ENCODE measurements around the gene KLK8.

The KLK8 gene

DNA sequence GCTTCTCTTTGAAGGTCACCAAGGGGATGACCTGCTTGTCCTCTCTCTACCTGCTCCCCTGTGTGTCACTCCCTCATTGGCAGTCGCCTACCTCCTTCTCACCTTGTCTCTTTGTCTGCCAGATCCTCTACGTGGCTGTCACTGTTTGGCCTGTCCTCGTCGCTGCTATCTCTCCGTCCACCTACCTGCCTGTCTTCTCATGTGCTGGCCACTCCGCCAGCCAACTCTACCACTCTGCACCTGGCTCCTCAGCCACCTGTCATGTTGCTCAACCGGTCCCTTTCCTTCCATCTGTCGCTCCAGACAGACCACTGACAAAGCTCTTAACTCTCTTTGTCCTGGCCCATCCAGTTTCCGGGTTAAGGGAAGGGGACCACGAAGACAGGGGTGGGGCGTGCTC, 33.3 kb upstream of the KLK8 start, which contains the start of gene KLK12:
Gene KLK12, minus strand, starts transcription at position 299 of the 400 bp plus-strand sequence. CDS start 381 bp downstream, outside the sequence.
- POLR2A ChIA-PET, result no interaction called here
- no peak within 1 kb of the TSS for H3K4me3 ChIP-seq (ENCODE audit: low read depth, low read length)
- CTCF ChIA-PET, result no interaction called here
- TF ChIP-seq, protein P1, sequence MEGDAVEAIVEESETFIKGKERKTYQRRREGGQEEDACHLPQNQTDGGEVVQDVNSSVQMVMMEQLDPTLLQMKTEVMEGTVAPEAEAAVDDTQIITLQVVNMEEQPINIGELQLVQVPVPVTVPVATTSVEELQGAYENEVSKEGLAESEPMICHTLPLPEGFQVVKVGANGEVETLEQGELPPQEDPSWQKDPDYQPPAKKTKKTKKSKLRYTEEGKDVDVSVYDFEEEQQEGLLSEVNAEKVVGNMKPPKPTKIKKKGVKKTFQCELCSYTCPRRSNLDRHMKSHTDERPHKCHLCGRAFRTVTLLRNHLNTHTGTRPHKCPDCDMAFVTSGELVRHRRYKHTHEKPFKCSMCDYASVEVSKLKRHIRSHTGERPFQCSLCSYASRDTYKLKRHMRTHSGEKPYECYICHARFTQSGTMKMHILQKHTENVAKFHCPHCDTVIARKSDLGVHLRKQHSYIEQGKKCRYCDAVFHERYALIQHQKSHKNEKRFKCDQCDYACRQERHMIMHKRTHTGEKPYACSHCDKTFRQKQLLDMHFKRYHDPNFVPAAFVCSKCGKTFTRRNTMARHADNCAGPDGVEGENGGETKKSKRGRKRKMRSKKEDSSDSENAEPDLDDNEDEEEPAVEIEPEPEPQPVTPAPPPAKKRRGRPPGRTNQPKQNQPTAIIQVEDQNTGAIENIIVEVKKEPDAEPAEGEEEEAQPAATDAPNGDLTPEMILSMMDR (IDR thresholded peaks at IDR 0.05; ENCODE audit: insufficient read depth, low read length, missing control alignments), result no peak
- DNase-seq (ENCODE audit: low read depth, low spot score), result no peak

DNA sequence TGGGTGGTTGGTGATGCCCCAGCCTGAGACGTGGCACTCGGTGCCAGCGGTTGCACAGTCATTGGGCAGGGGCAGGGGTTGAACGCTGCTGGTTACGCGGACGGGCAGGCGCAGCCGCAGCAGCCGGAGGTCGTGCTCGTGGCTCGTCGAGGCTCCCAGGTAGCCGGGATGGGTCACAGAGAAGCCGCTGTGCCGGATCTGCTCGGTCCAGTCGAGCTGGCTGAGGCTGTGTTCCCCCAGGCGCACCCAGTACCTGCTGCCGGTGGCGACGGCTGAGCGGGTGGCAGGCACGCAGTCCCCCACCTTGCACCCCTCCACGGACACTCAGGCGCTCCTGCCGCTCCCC, 30.4 kb upstream of the KLK8 start:
- TF ChIP-seq, protein P1 (IDR thresholded peaks at IDR 0.05; ENCODE audit: insufficient read depth, low read length, missing control alignments), result no peak
- ChIA-PET POLR2A (interaction anchor here (0.6 kb wide), 1 partner anchor 62 kb away, joined by 3 read pairs; no protein-coding TSS in a partner anchor), CTCF (no interaction called here)
- H3K4me3 ChIP-seq (ENCODE audit: low read depth, low read length), result no peak overlapping the region
- DNase-seq (ENCODE audit: low read depth, low spot score), result no peak

DNA sequence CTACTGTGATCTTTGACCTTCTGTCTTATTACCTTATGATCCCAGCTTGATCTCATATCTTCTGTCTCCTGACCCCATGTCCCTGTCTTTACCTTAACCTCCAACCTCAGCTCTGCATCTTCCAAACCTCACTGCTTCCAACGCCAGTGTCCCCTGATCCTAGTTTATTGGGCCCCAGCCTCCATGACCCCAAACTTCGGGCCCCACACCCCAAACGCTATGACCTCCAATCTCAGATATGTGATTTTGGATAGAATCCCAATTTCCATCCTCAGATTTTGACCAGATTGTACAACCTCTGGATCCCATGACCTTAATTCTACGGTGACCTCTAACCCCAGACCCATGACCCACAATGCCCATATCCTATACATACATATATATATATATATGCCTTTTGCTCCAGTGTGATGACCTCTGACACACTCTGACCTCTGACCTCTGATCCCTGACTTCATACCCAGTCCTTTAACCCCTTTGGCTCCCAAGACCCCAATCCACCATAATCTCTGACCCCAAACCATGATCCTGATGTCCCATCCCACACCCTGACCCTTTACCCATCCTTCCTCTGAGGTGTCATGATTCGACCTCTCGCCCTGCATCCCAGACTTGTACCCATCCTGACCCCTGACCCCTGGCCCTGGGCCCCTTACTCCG, 29.9 kb upstream of the KLK8 start:
- ChIA-PET POLR2A (no interaction called here), CTCF (no interaction called here)
- H3K4me3 ChIP-seq (ENCODE audit: low read depth, low read length), result no peak overlapping the region
- TF ChIP-seq, protein P1 (IDR thresholded peaks at IDR 0.05; ENCODE audit: insufficient read depth, low read length, missing control alignments), result no peak
- DNase-seq (ENCODE audit: low read depth, low spot score), result no peak

DNA sequence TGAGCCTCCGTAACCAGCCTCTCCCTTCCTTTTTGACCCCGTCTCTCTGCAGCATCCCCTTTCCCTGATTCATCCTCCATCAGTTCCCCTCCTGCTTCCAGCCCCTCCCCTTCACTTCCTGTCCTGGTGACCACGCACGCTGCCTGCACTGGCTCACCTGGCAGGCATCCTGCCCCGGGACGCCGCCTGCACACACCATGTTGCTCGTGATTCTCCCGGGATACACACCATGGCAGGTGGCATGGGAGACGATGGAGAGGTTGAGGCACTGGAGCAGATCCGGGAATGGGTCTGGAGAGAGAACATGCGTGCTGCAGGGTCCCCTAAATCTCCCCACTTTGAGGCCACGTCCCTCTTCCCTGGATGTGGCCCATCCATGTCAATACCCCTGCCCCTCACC, 29.2 kb upstream of the KLK8 start:
- POLR2A ChIA-PET, result no interaction called here
- no peak for DNase-seq (ENCODE audit: low read depth, low spot score)
- no peak overlapping the region for H3K4me3 ChIP-seq (ENCODE audit: low read depth, low read length)
- TF ChIP-seq, protein P1 (IDR thresholded peaks at IDR 0.05; ENCODE audit: insufficient read depth, low read length, missing control alignments), result no peak
- CTCF ChIA-PET, result no interaction called here

DNA sequence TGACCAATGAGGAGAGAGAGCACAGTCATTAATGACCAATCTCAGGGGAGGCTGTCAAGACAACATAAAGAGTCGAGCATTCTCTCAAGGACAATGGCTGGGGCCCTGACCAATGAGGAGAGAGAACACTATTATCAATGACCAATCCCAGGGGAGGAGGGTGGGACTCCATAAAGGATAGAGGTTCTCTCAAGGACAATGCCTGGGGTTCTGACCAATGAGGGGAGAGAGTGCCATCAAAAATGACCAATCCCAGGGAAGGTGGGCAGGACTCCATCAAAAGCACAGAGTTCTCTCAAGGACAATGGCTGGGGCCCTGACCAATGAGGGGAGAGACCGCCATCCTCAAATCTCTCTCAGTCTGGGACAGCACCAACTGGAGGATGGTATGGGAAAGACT, 28.3 kb upstream of the KLK8 start:
- DNase-seq (ENCODE audit: low read depth, low spot score), result no peak
- CTCF ChIA-PET, result no interaction called here
- TF ChIP-seq, protein P1 (IDR thresholded peaks at IDR 0.05; ENCODE audit: insufficient read depth, low read length, missing control alignments), result no peak
- POLR2A ChIA-PET, result no interaction called here
- H3K4me3 ChIP-seq (ENCODE audit: low read depth, low read length), result no peak overlapping the region

DNA sequence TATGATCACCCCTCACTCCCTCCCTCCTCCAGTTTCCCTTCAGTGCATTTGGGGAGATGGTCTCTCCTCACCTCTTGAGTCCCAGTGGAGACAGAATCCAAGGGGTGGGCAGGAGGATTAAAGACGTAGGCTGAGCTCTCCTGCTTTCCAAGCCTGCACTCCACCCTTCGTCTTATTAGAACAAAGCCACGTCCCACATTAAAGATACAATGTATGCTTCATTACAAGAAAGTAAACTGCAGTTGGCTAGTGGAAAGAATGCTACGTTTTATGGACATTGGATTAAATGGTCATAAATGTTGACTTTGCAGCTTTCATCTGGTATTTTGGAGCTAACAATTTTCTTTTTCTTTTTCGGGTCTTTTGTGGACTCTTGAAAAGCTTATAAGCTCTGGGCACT, 26.5 kb upstream of the KLK8 start:
- H3K4me3 ChIP-seq (ENCODE audit: low read depth, low read length), result no peak overlapping the region
- ChIA-PET CTCF (no interaction called here), POLR2A (no interaction called here)
- TF ChIP-seq, protein P1 (IDR thresholded peaks at IDR 0.05; ENCODE audit: insufficient read depth, low read length, missing control alignments), result no peak
- DNase-seq (ENCODE audit: low read depth, low spot score), result no peak

Data from AG04449 (cell line).